Hippocampal formation (tissue), 2 donors: Measurements from ENCODE around the gene ZFP1.
"Not testable (repeated sequence)": the region's sequence is repeated elsewhere in the genome, so short reads cannot be mapped to it uniquely, and the experiment has no call there.

ENCODE experiments used
- DNase-seq, 2 donors: peaks; one replicate each; lab custom pipeline; 2025; lab: John Stamatoyannopoulos, UW

ZFP1 gene

DNA sequence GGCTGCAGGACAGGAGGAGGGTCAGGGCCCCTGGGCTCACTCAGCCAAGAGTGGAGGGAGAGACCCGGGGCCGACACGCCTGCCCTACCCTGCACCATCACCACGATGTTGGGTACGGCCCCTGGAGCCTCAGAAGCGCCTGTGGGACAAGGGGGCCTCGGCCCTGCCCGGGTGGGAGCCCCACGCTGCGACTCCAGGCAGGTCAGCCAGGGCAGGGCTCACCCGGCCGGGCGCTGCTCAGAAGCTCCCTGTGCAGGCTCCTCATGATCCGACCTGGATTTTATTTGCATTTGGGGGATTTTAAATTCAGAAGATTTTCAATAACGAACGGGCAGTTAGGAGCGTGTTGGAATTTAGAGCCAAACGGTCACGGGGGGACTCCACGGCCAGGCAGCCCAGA is 56.6 kb downstream of the ZFP1 start:
- not testable (repeated sequence) for DNase-seq

DNA sequence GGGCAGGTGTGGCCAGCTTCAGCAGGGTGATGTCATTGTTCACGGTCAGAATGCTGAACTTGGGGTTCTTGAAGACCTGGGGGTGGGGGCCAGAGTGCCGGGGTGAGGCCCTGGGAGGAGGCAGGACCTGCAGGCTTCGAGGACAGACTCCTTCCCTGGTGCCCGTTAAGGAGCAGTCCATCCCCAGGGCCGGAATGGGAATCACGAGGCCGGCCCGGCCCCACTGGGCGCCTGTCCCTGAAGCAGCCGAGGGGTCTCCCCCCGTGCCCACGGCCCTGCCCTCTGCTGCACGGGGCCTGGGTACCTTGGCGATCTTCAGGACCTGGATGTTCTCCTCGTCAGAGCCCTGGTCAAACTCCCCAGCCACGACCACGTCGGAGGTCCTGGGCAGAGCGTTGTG is 57.1 kb downstream of the ZFP1 start:
- DNase-seq = not testable (repeated sequence)

DNA sequence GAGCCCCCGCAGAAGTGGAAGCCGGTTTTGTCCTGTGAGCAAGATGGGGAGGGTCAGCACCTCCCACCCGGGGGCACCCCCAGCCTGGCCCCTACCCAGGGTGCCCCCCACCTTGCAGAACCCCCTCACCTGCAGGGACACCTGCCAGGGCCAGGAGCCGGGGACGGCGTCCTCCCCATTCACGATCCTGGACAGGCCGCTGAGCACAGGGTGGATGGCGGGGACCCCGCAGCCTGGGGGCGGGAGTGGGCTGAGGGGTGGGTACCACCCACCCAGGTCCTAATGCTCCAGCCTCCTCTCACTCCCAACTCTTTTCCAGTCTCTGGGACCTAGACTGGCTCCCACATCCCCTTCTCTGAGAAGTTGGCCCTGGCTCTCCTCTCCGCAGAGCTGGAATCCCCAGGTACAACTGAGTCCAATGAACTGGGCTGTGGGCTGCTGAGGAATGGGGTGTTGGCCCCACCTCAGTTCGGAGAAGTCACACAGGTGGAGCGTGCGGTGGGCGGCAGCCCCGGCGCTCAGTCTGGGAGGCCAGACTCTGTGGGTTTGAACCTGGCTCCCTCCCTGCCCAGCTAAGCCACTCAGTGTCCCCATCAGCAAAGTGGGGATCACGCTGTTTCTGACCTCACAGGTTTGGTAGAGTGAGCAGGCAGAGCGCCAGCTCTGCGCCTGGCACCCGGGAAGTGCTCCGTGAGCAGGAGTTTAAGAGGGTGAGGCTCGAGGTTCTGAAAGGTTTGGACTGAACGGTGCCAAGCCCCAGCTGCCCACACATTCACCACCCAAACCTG is 57.8 kb downstream of the ZFP1 start:
- DNase-seq = not testable (repeated sequence)

DNA sequence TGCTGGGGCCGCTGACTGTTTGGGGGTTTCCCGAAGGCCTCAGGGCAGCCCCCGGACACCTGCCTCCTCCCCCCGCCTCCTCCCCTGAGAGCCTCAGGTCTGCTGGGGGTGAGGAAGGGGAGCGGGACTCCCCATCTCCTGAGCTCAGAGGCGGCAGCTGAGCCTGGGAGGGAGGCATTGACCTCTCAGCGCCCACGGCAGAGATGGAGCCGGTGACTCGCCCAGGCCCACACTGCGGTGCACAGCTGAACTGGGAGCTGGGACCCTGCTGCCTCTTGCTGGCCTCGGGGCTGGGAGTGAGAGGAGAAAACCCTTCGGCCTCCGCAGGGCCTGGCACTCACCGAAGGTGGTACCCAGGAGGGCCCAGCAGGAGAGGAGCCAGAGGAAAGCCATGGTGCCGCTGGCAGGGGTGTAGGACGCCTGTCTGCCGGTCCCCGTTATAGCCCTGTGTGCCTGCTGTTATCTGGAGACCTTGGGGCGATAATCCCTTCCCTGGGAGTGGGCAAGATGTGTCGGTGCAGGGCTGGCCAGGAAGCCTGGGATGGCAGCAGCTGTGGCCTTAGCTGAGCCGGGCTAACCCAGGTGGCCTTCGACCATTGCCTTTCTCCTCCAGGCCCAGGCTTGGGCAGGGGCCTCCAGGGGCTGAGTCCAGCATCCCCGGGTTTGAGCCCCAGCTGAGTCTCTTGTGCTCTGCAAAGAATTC is 58.6 kb downstream of the ZFP1 start, which contains the start of gene CTRB2:
Gene CTRB2 (minus strand): TSS at position 413 of the 703 bp plus-strand sequence. CDS start 20 bp downstream, at position 393.
- DNase-seq = no peak

DNA sequence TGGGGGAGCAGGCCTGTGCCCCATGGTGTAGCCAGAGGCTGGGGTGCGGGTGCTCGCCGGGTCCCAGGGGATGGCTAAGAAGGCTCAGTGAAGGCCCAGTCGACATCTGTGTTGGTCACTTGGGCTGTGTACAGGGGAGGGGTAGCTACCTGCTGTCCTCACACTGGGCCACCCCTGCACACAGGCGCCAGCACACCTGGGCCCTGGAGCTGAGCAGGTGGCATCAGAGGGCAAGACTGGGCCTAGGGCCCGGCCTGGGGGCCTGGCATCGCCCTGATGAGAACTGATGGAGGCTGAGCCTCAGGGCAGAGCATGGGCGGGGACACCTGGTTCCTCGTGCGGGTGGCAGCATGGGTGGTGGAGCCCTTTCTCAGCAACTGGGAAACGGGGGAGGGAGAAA is 59.5 kb downstream of the ZFP1 start:
- DNase-seq = no peak

DNA sequence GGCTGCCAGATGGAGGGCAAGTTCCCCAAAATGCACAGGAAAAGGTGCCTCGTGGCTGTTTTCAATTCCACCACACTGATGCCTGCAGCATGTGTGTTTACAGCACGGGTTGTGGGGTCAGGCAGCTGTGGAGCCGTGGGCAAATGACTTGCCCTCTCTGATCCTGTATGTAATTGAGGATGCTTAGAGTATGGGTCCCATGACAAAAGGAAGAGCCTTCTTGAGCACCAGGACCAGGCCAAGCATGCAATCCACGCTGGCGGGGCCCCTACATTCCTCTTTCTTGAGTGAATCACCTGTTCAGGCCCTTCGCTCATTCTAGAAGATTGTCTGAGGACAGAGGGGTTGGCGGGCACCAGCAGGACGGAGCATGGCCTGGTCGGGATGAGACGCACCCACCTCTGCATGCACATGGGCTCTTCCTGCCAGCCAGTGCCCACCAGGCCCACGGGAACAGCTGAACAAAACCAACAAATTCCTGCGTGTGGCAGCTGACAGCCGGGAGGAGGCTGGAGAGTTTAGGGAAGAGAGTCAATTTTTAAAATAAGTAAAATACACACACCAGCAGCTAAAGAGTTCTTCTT is 60.0 kb downstream of the ZFP1 start:
- no peak for DNase-seq

DNA sequence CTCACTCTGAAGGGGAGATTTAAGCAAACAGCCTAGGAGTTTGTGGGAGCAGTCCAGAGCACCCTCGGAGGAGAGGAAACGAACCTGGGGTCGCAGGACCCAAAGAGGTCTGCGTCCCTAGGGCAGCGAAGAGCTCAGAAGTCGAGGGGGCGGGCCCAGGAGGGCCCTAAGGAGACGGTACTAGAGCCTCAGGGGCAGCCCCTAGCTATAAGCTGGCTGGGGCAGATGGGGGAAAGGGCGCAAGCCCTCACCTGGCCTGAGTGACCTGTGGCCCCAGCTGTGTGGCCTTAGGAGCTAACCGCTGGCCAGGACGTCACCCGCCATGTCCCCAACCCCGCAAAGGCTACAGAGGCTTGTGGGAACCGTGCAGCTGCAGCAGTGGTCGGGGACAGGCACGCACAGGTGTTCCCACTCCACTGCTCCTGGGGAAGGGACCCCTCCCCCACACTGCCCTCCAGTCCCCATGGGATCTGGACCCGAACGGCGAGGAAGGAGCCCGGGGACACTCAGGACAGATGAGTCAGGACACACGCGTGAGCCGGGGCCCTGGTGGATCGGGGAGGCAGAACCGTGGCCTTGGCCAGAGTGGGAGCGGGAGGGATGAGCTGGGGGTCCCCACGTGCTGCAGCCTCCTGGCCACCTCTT is 60.7 kb downstream of the ZFP1 start:
- no peak for DNase-seq

DNA sequence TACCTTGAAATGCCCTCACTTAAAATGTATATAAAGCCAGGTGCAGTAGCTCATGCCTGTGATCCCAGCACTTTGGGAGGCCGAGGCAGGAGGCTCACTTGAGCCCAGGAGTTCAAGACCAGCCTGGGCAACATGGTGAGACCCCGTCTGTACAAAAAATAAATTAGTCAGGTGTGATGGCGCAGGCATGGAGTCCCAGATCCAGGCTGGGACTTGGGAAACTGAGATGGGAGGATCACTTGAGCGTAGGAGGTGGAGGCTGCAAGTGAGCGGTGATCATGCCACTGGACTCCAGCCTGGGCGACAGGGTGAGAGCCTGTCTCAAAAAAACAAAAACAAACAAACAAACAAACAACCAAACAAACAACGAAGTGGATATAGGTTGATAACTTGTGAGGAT is 61.2 kb downstream of the ZFP1 start:
- not testable (repeated sequence) for DNase-seq

DNA sequence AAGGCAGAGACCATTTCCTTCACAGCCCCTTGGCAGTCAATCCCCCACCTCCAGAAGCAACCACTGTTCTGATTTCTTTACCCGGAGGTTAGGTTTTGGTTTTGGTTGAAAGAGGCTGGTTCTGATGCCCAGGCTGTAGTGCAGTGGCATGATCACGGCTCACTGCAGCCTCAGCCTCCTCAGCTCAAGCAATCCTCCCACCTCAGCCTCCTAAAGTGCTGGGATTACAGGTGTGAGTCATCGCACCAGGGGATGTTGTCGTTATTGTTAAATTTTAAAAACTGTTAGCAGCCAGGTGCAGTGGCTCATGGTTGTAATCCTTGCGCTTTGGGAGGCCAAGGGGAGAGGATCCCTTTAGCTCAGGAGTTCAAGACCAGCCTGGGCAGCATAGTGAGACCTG is 61.6 kb downstream of the ZFP1 start:
- no peak for DNase-seq

DNA sequence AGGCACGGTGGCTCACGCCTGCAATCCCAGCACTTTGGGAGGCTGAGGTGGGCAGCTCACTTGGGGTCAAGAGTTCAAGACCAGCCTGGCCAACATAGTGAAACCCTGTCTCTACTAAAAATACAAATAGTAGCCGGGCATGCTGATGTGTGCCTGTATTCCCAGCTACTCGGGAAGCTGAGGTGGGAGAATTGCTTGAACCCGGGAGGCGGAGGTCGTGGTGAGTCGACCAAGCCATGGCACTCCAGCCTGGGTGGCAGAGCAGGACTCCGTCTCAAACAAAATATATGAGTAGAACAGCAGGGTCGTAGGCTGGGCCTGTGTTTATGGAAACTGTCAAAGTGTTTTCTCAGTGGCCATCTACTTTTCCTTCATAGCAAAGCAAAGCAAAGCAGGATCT is 63.0 kb downstream of the ZFP1 start:
- not testable (repeated sequence) for DNase-seq

DNA sequence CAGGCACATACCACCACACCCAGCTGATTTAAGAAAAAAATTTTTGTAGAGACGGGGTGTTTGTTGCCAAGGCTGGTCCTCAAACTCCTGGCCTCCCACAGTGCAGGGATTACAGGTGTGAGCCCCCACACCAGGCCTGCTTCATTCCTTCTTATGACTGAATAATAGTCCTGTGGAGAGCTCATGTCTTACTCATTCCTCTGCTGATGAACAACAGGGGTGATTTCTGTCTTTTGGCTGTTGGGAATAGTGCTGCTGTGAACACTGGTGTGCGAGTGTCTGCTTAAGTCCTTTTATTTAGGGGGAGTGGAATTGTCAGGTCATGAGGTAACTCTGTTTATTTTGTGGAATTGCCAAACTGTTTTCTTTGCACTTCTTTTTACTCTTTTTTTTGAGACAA is 67.8 kb downstream of the ZFP1 start:
- no peak for DNase-seq

DNA sequence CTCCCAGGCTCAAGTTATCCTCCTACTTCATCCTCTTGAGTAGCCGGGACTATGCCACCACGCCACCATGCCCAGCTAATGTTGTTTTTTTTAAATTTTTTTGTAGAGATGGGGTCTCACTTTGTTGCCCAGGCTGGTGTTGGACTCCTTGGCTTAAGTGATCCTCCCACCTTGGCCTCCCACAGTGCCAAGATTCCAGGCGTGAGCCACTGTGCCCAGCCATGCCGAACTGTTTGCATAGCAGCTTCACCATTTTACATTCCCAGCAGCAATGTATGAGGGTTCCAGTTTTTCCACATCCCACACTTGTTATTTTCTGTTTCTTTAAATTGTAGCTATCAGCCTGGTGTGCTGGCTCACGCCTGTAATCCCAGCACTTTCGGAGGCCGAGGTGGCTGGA is 68.3 kb downstream of the ZFP1 start:
- DNase-seq = no peak

DNA sequence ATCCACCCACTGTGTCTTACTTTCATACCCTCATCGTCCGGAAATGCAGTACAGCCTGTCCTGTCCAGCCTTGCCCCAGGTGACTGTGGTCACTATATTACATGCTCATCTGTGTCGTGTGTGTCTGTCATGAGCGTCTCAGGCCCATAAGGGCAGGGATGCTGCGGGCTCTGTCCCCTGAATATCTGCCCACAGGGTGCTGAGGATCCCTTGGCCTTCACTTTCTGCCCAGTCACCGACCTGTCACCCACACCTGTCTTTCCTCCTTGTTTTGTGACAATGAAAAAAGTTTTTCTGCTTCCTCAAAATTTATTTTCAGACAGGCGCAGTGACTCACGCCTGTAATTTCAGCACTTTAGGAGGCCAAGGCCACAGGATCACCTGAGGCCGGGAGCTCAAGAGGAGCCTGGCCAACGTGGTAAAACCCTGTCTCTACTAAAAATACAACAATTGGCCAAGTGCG is 69.1 kb downstream of the ZFP1 start:
- no peak for DNase-seq

DNA sequence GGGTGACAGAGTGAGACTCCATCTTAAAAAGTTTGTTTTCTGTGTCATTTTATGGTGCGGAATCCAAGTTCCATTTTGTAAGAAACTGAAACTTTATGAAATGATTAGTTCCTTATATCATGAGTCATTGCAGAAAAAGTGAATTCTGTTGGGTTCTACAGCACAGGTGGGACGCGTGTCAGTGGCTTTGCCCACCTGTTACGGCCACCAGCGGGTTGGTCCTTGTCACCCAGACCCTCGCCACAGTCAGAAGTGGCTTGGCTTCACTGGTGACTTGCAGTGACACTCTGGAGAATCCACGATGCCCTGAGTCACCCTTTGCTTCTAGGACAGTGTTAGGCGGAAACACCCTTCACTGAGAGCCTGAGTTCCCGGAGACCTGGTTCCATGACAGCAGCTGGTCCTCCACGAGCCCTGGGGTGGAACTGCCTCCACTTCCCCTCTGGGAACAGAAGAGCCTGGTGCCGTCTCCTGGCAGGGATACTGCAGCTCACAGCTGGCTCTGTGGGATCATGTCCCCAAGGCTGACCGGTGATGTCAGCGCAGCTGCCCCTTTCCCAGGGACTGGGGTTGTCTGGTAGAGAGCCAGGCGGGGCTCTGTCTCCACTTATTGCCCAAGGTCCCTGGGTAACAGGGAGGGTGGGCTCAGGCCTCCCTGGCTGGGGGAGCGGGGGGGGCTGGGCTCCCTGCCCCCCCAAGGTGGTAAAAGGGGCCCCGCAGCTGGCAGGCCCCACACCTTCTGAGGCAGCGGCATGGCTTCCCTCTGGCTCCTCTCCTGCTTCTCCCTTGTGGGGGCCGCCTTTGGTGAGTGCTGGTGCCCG is 70.1 kb downstream of the ZFP1 start, which contains the start of gene CTRB1:
Gene CTRB1 (plus strand): TSS at position 733 of the 821 bp plus-strand sequence. CDS start 20 bp downstream, at position 753.
- peak in 1 of 2 donors; percentile 36 for DNase-seq

DNA sequence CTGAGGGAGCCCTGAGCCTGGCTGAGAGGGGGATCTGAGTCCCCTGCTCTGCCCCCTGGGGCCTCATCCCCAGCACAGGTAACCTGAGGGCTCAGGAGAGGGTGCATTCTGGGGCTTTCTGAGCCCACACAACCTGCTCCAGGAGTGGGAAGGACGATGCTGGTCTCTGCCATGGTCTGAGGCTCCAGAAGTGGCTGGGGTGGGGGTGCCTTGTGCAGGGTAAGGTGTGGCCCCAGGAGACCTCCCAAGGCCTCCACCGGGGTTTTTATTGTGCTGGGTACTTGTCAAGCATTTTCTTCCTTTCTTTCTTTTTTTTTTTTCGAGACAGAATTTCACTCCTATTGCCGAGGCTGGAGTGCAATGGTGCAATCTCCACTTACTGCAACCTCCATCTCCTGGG is 70.8 kb downstream of the ZFP1 start:
- DNase-seq = no peak

DNA sequence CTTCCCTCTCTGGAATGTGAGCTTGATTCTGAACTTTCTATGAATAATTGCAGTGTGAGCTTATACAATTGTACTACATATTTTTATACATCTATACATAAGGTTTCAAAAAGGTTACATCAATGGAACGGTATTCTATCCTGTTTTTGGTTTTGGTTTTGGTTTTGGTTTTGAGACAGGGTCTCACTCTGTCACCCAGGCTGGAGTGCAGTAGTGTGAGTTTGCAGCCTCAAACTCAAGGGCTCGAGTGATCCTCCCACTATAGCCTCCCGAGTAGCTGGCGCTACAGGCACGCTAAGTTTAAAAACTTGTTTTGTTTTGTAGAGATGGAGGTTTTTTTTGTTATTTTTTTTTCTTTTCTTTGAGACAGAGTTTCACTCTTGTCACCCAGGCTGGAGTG is 71.5 kb downstream of the ZFP1 start:
- DNase-seq = no peak
